ENCODE results near the gene VPREB1.

Gene VPREB1

DNA sequence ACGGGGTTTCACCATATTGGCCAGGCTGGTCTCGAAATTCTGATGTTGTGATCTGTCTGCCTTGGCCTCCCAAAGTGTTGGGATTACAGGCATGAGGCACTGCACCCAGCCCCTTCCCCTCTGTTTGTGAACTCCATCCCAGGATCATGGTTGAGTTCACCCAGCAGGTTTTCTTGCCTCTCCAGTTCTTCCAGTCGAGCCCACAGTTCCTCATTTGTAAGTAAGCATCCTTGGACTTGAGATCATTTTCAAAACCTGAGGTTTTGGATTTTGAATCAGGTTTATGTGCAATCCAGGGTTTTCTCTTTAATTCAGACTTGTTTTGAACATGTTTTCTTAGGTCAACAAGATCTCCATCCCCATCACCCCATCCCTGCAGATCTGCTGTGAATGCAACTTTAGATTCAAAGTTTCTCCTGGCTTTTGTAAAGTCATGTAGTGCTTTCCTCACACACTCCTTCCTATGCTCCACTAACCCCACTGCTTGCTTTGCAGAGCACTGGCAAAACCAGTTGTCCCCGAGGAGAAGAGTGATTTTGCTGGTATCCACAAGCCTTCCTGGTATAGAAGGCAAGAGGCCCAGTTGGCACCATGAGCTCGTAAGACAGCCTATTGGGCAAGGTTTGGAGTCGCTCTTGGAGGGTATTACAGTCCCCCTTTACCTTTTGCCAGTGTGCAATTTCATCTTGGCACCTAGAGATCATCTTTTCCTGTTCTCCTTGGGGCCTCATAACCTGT is 14.7 kb upstream of the VPREB1 start:
- H3K27me3 Mint-ChIP-seq (ENCODE audit: low read depth, poor library complexity) = peaks cover 95% of the 10 kb centered on the region

DNA sequence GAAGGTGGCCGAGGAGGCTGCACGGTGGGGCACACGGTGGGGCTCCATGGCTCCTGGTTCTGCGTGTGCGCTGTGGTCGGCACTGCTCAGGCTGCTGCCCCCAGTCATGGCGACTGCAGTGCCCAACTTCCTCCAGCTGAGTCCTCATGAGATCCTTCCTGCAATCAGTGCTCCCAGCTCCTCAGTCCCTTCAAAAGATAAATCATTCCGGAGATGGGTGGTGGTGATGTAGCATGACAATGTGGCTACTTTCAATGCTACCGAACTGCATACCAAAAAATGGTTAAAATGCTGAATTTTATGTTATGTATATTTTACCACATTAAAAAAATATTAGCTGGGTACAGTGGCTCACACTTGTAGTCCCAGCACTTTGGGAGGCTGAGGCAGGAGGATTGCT is 14.1 kb upstream of the VPREB1 start:
- no peak for DNase-seq
- TF ChIP-seq, protein P1, sequence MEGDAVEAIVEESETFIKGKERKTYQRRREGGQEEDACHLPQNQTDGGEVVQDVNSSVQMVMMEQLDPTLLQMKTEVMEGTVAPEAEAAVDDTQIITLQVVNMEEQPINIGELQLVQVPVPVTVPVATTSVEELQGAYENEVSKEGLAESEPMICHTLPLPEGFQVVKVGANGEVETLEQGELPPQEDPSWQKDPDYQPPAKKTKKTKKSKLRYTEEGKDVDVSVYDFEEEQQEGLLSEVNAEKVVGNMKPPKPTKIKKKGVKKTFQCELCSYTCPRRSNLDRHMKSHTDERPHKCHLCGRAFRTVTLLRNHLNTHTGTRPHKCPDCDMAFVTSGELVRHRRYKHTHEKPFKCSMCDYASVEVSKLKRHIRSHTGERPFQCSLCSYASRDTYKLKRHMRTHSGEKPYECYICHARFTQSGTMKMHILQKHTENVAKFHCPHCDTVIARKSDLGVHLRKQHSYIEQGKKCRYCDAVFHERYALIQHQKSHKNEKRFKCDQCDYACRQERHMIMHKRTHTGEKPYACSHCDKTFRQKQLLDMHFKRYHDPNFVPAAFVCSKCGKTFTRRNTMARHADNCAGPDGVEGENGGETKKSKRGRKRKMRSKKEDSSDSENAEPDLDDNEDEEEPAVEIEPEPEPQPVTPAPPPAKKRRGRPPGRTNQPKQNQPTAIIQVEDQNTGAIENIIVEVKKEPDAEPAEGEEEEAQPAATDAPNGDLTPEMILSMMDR (IDR thresholded peaks at IDR 0.05) = no peak
- H3K4me1 Mint-ChIP-seq = no peaks in the 10 kb centered on the region
- H3K9me3 Mint-ChIP-seq = no peaks in the 10 kb centered on the region
- H3K4me3 Mint-ChIP-seq = no peak overlapping the region
- no peaks in the 10 kb centered on the region for H3K36me3 Mint-ChIP-seq (ENCODE audit: low read depth)
- H3K27me3 Mint-ChIP-seq (ENCODE audit: low read depth, poor library complexity) = peaks cover 94% of the 10 kb centered on the region
- H3K27ac Mint-ChIP-seq = no peak overlapping the region

More for the DNA sequence above, 14.7 kb upstream of the VPREB1 start:
- no peaks in the 10 kb centered on the region for H3K4me1 Mint-ChIP-seq
- no peaks in the 10 kb centered on the region for H3K36me3 Mint-ChIP-seq (ENCODE audit: low read depth)
- no peak for DNase-seq
- H3K27ac Mint-ChIP-seq = no peak overlapping the region
- TF ChIP-seq, protein P1 (IDR thresholded peaks at IDR 0.05) = no peak
- H3K9me3 Mint-ChIP-seq = no peaks in the 10 kb centered on the region
- no peak overlapping the region for H3K4me3 Mint-ChIP-seq

DNA sequence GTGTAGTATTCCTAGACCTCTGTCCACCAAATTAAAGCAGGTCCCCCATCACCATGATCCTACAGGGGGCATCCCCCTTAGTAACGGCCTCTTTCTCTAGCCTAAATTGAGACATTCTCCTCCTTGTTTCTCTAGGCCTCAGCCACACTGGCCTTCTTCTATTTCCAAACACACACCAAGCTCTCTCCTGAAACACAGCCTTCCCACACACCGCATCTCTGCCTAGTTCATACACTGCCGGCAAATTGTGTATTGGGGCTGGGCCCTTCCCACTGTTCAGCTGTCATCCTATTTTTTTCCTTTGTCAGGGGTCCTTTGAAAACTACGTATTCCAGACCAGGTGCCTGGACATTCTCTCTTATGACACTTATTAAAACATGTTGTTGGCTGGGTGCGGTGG is 11.5 kb upstream of the VPREB1 start:
- TF ChIP-seq, protein P1 (IDR thresholded peaks at IDR 0.05) = no peak
- no peak overlapping the region for H3K4me3 Mint-ChIP-seq
- no peak overlapping the region for H3K27ac Mint-ChIP-seq
- no peak for DNase-seq
- H3K4me1 Mint-ChIP-seq = no peaks in the 10 kb centered on the region
- peaks cover 95% of the 10 kb centered on the region for H3K27me3 Mint-ChIP-seq (ENCODE audit: low read depth, poor library complexity)
- H3K9me3 Mint-ChIP-seq = no peaks in the 10 kb centered on the region
- no peaks in the 10 kb centered on the region for H3K36me3 Mint-ChIP-seq (ENCODE audit: low read depth)

DNA sequence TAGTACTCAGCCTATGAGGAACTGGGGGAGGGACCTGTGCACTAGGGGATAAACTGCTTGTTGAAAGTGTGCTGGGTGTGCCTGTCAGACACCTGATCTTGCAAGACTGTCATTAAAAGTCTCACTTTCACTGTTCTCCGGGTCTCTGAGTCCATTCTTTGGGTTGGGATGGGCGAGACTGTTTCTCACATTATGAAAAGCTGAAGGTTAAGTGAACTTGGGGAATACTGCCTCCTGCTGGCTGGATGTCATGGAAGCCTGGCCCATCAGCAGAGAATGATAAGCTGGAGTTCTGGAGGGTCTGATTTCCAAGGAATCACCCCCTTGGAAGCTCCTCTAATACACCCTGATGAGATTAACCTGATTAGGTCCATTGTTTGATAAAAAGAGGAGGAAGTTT is 9.0 kb upstream of the VPREB1 start:
- no peaks in the 10 kb centered on the region for H3K36me3 Mint-ChIP-seq (ENCODE audit: low read depth)
- H3K4me1 Mint-ChIP-seq = no peaks in the 10 kb centered on the region
- no peak overlapping the region for H3K4me3 Mint-ChIP-seq
- H3K9me3 Mint-ChIP-seq = no peaks in the 10 kb centered on the region
- peaks cover 95% of the 10 kb centered on the region for H3K27me3 Mint-ChIP-seq (ENCODE audit: low read depth, poor library complexity)
- peak; percentile 46 for DNase-seq
- TF ChIP-seq, protein P1 (IDR thresholded peaks at IDR 0.05) = peak; percentile 43
- no peak overlapping the region for H3K27ac Mint-ChIP-seq

DNA sequence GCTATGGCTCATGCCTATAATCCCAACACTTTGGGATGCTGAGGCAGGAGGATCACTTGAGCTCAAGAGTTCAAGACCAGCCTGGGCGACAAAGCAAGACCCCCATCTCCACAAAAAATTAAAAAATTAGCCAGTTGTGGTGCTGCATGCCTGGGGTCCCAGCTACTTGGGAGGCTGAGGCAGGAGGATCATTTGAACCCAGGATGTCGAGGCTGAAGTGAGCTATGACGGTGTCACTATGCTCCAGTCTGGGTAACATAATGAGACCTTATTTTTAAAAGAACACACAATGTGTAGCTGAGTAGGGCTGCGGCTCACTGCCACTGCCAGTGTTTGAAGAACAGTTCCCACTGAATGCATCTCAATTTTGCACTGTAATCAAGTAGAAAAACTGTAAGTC is 7.1 kb upstream of the VPREB1 start:
- H3K9me3 Mint-ChIP-seq = no peaks in the 10 kb centered on the region

More for the DNA sequence above, 7.1 kb upstream of the VPREB1 start:
- Mint-ChIP-seq H3K4me1 (no peaks in the 10 kb centered on the region), H3K4me3 (no peak overlapping the region), H3K27ac (no peak overlapping the region), H3K36me3 (ENCODE audit: low read depth) (no peaks in the 10 kb centered on the region), H3K27me3 (ENCODE audit: low read depth, poor library complexity) (peaks cover 97% of the 10 kb centered on the region)
- TF ChIP-seq, protein P1 (IDR thresholded peaks at IDR 0.05) = no peak
- no peak for DNase-seq
